ENCODE results near the gene GNB1.
A peak's percentile ranks its signal among the peaks of the same experiment; 100 is the strongest.

The GNB1 gene

DNA sequence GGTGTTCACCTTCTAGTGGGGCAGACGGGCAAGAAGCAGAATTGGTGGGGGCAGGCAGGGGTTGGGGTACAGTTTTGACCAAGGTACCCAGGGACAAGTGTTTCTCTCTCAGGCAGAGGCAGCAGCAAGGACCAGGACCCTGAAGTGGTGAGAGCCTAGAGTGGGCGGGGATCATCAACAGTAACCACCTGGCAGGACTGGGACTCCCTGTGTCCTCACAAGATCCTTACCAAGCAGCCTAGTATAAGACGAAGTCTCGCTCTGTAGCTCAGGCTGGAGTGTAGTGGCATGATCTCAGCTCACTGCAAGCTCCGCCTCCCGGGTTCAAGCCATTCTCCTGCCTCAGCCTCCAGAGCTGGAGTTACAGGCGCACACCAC, 109.4 kb downstream of the GNB1 start:
- DNase-seq (ENCODE audit: low read depth), result no peak

DNA sequence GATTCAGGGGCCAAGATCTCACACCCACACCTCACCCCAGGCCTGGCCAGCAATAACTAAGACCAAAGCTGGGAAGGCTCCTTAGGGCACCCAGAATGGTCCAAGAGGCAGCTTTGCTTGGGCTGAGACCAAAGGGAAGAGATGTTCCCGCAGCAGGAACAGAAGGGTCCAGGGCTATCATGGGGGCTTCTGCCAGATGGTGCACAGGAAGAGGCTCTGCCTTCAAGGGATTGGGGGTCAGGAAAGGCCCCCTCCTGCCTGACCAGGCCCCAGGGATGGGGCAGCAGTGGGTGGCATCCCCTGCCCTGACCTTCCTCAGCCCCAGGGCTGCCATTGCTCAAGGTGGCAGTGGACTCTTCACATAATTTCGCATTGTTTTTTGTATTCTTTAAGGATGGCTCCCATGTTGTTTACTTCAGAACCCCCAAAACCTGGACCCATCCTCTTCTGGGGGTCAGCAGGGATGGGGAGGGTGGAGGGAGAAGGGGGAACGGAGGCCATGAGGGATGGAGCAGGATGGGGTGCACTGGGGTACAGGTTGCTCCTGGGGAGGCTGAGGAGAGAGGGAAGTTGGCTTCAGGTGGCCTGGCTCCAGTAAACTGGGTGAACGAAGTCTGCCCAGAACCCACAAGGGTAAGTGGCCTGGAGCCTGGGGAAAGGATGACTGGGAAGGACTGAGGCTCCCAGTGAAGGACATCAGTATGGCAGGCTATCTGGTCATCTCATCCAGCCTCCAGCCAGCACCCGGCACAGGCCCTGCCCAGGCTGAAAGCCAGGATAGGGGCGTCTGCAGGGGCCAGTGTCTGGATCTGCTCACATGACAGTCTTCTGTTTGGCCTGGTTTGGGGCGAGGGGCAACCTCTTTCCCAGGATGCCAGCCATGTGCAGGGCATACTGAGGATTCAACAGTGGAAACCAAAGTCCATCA, 110.0 kb downstream of the GNB1 start:
- DNase-seq (ENCODE audit: low read depth), result no peak

DNA sequence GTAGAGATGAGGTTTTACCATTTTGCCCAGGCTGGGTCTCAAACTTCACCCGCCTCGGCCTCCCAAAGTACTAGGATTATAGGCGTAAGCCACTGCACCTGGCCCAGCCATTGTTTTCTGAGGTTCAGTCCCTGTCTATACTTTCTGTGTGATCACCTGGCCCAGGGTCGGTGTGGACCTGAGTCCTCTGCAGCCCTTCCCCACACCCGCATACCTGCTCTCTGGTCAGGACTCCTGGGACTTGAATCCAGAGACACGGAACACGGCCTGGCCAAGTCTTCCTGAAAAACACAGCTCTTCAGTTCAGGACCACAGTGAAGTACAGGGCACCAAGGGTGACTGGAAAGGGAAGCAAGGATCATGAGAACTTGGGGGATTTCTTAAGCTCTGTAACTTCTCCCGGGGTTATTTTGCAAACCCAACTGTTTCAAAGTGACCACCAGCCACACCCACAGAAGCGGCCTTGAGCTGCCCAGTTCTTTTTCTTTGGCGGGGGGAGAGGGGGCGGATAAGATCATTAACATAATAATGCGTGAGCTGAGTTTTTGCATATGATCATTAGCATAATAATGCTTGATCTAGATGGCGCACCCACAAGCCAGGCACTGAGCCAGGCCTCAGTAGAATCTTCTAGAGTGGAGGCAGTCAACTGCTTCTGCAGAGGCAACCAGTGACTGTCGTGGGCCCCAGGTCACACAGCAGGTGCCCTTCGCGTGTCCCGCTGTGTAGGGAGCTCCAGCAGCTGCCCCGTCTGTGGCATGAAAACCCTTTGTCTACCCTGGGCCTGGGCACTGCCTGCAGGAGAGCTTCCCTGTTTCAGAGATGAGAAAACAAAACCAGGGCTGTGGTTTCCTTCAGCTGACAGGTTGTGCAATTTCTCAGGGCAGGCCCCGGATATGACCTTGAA, 110.9 kb downstream of the GNB1 start:
- peak; percentile 28 for DNase-seq (ENCODE audit: low read depth)

DNA sequence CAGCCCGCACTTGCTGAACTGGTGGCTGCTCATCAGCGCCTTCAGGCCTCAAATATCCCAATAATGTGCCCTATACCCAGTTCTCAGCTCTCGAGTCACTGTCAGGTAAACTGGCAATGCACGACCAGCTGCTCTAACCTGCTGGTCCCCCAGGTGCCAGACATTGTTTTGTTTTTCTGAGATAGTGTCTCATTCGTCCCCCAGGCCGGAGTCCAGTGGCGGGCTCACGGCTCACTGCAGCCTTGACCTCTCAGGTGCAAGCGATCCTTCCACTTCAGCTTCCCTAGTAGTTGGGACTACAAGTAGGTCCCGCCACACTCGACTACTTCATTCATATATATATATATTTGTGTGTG, 111.6 kb downstream of the GNB1 start:
- no peak for DNase-seq (ENCODE audit: low read depth)

DNA sequence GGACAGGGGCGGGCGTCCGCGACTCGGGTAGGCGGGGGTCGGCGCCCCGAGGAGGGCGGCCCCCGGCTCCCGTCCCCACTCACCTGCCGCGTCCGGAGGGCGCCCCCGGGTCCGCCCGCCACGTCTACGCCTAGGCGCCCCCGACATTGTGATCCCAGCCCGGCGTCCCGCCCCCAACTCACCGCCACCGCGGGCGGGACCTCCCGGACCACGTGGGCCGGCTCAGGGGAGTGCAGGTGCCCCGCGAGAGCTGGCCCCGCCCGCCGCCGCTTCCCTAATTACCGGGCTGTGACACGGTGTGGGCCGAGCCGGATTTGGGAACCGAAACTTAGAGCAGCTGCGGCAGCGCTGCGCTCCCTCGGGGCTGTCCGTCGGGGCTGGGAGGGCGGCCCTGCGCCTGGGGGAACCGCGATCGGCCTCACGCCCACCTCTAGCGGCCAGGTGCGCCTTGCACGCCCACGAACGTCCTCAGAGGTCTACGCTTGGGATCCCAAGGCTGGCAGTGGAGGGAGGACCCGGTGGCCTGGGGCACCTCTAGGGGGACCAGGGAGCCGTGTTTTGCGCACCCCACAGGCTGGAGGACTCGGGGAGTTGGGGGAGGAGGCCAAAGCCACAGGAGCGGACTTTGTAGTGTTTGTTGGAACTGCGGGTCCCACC, 112.1 kb downstream of the GNB1 start:
- peak; percentile 72 for DNase-seq (ENCODE audit: low read depth)

DNA sequence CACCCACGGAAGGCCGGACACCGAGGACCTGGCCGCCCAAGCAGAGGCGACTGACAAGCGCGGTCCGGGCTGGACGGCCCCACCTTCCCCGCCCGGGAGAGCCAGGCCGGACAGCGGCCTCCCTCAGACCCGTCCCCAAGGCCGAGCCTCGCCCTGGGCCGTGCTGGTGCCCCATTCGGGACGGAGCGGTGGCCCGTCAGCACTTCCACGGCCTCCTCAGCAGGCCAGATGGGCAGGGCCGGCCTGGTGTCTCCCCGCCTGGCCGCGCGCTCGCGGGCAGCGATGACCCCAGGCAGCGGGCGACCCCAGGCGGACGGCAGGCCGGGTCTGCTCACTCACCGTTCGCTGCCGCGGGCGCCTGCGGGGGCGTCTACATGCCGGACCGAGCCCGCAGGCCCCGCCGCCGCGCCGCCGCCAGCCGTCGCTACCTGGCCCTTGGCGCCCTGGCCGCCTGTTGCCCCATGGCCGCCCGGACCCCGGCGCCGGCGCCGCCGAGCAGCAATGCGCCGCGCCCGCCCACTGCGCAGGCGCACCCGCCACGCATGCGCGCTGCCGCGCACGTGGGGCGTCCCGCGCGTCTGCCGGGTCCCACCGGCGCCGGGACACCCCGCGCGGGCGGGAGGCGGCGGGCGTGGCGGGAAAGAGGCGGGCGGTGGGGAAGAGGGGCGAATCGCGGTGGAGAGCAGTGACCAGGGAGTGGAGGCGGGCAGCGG, 112.8 kb downstream of the GNB1 start, which contains the start of gene NADK:
Gene NADK, minus strand, starts transcription at position 521 of the 713 bp plus-strand sequence. CDS start 13,064 bp downstream, outside the sequence.
- DNase-seq (ENCODE audit: low read depth), result peak; percentile 71

DNA sequence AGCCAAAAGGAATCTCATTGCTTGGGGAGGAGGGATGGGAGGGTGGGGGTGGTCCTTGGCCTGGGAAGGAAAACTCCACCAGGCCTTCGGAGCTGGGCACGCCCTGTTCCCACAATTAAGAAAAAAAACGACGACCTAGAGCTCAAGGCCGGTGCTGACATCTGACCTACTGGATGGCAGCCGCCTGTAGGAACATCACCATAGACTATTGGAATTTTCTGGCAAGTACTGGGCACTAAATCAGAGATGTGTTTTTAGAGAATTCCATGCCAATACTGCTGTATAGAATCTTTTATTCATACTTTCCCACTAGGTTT, 113.3 kb downstream of the GNB1 start:
- no peak for DNase-seq (ENCODE audit: low read depth)

DNA sequence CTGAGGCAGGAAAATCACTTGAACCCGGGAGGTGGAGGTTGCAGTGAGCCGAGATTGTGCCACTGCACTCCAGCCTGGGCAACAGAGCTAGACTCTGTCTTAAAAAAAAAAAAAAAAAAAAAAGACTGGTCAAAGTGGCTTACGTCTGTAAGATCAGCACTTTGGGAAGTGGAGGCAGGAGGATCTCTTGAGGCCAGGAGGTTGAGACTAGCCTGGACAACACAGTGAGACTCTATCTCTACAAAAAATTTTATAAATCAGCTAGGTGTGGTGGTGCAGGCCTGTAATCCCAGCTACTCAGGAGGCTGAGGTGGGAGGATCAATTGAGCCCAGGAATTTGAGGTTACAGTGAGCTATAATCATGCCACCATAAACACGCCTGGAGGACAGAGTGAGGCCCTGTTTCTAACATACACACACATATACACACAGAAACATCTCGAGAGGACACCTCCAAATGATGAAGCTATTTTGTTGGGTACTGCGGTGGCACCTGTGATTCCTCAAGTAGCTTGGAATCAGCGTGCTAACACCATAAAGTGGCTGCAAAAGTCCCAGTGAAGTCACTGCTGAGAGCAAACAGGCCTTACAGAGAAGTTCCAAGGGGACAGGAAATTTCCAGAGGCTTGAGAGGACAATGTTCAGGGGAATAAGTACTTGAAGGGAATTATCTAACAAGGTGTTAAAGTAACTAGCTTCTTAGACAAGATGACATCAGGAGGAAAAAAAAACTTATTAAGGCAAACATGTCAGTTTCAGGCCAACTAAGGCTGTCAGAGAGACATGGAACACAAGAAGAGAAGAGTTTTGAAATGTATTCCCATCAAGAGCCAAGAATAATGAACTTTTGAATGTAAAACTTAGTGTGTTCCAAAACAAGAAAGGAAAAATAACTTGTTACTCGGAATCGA, 114.0 kb downstream of the GNB1 start:
- no peak for DNase-seq (ENCODE audit: low read depth)

DNA sequence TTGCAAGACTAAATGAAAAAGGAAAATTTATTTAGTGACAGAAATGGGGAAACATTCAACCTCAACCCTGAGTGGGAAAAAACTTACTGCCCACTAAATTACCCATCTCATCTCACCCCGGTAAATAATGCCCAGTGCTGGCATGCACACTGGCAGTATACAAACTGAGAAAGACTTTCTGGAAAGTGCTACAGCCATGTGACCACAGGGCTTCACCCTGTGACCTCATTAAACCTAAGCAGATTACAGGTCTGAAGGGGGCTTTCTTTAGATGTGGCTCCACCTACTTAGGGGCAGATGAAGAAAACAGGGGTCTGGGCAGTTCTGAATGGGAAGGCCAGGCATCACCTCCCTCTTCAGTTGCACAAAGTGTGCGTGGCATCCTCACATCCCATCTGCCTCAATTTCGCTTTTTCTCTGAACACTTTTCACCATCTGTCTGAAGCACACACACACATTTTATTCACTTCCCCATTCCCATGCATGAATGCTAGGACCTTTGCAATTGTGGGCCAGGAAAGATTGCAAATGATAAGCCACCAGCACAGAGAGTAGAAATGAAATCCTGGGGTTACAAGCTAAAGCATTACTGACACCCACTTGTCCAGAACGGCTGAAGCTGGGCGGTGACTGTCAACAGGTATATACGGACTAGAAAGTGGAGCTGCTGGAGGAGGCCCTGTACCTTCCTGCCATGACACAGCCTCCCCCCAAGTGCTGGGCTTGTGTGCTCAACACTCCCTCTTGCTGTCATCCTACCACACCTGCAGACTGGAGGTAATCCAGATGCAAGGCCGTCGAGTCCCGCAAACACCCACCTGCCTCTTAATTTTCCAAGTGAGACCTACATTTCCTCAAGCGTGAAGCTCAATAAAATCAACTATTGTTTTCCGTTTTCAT, 115.3 kb downstream of the GNB1 start:
- no peak for DNase-seq (ENCODE audit: low read depth)

DNA sequence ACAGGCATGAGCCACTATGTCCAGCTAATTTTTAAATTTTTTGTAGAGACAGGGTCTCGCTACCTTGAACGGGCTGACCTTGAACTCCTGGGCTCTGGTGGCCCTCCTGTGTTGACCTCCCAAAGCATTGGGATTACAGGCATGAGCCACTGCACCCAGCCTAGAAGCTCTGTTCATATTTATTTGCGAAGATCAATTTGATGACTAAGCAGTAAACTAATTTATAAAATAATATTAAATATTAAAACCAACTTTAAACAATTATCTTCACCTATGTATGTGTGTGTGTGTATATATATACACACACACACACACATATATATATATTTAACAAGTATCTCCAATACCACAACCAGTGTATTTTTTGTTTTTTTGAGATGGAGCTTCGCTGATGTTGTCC, 117.0 kb downstream of the GNB1 start:
- DNase-seq (ENCODE audit: low read depth), result no peak

DNA sequence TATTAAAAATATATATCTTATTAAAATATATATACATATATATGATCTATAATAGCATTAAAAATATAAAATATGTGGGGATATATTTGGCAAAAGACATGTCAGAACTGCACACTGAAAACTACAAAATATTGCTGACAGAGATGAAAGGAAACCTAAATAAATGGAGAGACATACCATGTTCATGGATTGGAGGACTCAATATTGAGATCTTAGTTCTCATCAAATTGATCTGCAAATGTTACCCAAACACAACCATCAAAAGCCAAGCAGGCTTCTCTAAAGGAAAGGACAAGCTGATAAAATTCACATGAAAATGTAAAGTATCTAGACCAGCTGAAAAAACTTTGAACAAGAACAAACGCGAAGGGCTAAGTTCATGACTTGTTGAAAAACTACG, 119.8 kb downstream of the GNB1 start:
- DNase-seq (ENCODE audit: low read depth), result no peak

DNA sequence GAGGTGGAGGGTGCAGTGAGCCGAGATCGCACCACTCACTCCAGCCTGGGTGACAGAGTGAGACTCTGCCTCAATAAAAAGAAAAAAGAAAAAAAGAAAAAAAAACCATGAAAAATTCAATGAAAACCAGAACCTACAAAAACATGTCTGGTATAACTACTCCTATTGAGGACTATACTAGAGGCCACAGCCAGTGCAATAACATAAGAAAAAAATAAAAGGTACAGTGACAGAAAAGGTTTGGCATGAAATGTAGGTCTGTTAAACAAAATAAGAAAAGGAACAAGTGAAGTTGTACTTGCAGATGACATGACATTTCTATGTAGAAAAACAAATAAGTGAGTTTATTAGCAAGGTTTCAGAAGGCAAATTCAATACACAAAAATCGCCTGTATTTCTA, 120.8 kb downstream of the GNB1 start:
- DNase-seq (ENCODE audit: low read depth), result no peak

DNA sequence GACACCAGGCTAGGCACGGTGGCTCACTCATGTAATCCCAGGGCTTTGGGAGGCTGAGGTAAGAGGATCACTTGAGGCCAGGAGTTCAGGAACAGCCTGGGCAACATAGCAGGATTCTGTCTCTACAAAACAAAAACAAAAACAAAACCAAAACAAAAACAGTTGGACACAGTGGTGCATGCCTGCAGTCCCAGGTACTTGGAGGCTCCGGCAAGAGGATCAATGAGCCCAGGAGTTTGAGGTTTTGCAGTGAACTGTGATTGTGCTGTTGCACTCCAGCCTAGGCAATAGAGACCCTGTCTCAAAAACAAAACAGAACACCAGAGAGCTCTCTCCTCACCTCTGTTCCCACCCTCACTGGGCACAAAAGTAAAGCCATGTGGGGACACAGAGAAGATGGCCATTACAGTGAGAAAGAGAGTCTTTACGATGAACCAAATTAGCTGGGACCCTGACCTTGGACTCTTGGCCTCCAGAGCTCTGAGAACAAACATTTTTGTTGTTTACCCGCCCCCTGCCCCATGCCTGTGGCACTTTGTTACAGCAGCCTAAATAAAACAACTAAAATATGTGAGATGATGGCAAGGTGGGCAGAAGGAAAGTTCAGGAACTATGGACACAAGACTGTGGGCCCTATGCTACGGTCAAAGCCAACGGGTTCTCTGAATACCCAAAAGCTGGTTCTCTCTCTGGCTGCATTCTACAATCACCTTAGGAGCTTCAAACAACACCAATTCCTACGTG, 122.5 kb downstream of the GNB1 start:
- no peak for DNase-seq (ENCODE audit: low read depth)

DNA sequence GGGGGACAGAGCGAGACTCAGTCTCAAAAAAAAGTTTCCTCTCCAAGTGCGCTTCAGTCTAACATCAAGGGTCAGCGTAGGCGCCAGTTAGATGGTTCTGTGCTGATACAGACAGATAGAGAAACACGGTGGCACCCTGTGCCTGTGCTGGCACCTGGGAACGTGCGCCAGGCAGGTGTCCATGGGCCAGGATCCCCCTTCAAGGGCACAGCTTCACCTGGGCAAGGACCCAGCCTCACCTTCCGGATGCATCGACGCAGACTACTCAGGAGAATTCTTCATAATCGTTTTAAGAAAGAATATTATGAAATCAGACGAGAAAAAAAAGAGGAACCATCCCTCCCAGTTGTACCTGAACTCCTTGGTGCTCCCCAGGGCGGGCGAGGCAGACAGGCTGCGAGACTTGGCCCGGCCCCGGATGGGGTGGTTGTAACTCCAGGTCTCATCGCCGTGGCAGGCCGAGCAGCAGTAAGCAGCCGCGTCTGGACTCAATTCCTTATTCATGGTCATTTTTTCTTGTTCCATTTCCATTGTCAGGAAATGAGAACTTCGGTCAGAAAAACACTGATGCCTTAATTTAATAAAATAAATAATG, 125.9 kb downstream of the GNB1 start:
- no peak for DNase-seq (ENCODE audit: low read depth)

DNA sequence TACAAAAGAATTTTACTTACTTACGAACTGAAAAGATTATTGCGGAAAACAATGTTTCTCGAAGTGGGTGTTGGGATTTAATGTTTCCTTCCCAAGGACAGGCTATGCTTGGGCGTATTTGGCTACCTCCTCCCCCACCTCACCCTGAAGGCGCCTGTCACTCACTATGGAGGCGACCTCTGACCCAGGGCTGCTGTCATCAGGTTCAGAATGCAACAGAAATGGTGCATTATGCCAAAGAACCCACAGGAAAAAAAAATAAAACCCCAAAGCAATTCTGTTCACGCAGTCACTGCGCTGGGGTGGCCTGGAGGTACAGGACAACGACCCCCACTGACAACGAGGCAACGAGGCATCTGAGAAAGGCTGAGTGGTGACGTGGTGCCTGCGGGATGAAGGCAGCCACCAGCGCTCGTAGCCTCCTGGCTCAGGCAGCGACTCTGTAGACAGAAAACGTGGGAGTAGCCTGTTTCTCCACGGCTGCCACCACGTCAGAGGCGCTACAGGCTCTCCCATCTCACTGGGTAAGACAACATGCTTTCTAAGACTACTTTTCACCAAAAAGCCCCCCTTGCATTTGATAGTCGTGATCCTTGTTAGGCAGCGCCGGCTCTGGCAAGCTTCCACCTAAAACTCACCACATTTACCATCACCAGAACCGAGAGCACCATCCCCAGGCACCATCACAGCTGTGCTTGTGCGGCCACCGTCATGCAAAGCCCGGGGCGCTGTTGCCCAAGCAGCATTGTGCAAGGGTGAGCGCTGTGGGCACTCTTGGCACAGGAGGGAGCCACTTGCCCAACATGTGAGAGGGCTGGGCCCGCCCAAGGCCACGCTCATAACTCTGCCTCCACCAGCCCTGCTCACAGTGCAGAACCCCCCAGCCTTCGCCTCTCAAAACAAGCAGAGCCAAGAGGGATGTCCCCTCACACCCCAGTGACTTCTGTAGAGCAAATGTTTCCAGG, 126.9 kb downstream of the GNB1 start:
- no peak for DNase-seq (ENCODE audit: low read depth)

DNA sequence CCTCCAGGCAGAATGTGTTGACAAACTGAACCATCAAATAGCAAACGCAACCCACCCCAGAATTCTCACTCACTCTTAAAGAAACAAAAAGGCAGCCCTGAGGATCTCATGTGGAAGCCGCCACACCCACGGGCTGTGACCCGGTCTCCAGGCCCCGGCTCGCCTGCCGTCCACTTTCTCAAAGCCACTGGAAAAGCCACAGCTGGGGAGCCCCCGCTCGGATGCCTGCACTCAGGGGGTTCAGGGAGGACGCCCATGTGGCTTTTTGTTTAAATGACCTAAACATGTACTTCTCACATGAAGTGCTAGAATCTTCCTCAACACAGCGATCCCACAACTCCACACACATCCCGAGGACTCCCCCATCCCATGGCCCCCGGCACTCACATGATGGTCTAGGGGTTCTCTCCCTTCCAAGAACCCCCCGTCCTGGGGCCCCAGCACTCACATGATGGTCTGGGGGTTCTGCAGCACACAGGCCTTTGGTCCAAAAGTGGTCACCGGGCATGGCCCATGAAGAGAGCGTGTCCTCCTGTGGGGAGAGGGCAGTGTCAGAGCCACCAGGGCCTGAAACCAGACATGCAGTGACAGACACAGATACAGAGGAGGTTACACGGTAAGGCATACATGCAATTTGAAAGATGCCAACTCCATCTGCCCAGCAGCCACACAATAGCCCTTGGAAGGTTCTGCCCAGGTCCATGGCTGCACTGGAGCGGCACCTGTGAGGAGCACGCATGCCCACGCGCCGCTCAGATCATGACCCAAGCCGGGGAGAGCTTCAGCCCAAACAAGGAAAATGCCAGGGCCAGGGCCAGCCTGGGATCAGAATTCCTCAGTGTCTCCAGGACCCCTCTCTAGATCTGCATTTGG, 129.1 kb downstream of the GNB1 start:
- DNase-seq (ENCODE audit: low read depth), result no peak

DNA sequence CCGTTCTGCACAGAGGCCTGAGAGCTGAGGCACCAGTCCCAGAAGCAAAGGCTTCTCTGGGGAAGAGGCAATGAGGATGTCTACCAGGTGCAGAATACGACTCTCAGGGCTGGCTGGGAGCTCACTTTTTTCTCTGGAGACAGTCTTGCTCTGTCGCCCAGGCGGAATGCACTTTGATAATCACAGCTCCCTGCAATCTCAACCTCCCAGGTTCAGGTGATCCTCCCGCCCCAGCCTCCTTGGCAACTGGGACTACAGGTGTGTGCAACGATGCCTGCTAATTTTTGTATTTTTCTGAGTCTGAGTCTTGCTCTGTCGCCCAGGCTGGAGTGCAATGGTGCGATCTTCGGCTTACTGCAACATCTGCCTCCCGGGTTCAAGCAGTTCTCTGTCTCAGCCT, 130.2 kb downstream of the GNB1 start:
- no peak for DNase-seq (ENCODE audit: low read depth)
